T-helper 1 cell (primary cell): Measurements from ENCODE around the gene RRBP1.

Experiments
- DNase-seq, 5 donors: peaks; one replicate each; pipeline ENCODE4 v3.0.0-alpha.2; 2012 to 2020
- total RNA-seq, 4 donors: gene quantifications; one replicate each; lab custom pipeline; 2026; lab: John Stamatoyannopoulos, UW

RRBP1 gene, protein sequence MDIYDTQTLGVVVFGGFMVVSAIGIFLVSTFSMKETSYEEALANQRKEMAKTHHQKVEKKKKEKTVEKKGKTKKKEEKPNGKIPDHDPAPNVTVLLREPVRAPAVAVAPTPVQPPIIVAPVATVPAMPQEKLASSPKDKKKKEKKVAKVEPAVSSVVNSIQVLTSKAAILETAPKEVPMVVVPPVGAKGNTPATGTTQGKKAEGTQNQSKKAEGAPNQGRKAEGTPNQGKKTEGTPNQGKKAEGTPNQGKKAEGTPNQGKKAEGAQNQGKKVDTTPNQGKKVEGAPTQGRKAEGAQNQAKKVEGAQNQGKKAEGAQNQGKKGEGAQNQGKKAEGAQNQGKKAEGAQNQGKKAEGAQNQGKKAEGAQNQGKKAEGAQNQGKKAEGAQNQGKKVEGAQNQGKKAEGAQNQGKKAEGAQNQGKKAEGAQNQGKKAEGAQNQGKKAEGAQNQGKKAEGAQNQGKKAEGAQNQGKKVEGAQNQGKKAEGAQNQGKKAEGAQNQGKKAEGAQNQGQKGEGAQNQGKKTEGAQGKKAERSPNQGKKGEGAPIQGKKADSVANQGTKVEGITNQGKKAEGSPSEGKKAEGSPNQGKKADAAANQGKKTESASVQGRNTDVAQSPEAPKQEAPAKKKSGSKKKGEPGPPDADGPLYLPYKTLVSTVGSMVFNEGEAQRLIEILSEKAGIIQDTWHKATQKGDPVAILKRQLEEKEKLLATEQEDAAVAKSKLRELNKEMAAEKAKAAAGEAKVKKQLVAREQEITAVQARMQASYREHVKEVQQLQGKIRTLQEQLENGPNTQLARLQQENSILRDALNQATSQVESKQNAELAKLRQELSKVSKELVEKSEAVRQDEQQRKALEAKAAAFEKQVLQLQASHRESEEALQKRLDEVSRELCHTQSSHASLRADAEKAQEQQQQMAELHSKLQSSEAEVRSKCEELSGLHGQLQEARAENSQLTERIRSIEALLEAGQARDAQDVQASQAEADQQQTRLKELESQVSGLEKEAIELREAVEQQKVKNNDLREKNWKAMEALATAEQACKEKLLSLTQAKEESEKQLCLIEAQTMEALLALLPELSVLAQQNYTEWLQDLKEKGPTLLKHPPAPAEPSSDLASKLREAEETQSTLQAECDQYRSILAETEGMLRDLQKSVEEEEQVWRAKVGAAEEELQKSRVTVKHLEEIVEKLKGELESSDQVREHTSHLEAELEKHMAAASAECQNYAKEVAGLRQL (N-terminal part only)
- 53.1 to 89.9 (median 67.8) reads per million in 4 donors for total RNA-seq

DNA sequence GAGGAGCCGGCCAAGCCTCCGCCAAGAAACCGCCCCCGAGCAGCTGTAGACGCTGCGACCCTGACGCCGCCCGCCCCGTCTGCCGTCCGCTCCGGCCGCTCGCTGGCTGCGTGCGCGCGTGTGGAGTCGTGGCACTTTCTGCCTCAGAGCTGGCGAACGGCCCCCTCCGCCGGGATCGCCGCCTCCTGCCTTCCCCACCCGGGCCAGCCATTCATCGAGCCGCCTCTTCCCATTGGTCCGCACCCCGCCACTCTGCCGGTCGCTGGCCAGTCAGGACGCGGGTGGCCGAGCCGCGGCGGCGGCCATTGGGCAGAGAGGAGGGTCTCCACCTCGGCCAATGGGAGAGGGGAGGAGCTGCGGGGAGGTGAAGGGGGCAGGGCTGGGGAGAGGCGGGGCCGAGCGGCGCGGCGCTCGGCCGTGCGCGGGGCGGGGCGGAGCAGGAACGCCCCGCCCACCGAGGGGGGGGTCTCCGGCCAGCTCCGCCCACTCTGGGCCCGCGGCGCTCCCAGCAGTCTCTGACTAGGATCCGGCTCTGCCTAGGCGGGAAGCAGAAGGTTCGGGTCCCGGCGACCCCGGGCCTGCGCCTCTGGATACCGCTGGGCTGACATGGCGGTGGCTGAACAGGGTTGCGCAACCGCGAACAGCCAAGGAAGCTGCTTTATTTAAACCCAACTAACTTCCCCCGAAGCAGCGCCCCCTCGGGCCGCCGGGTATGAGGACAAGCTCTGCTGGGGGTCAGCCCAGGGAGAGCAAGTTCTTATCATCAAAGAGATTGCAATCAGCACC lies at the start of gene RRBP1:
RRBP1 (minus strand) TSS at position 140 of the 786 bp plus-strand sequence. CDS start 21,735 bp downstream, outside the sequence.
- DNase-seq, result peak; percentile 94 to 98 (median 96)

DNA sequence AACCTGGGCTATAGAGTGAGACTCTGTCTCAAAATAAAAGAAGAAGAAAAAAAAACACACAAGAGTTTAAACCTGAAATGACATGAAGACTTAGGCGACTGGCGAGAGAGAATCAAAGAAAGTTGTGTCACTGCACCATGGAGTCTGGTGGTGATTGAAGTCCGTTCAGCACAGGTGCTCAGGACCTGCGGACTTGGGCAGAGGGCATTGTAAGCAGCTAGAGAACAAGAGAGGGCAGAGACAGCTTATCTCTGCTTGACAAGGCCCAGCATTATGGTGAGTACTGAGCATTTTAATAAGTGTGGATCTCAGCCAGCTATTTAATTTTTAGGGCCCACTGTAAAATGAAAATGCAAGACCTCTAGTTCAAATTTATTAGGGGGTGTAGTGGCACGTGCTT lies 49.2 kb upstream of the RRBP1 start:
- DNase-seq, result no peak

DNA sequence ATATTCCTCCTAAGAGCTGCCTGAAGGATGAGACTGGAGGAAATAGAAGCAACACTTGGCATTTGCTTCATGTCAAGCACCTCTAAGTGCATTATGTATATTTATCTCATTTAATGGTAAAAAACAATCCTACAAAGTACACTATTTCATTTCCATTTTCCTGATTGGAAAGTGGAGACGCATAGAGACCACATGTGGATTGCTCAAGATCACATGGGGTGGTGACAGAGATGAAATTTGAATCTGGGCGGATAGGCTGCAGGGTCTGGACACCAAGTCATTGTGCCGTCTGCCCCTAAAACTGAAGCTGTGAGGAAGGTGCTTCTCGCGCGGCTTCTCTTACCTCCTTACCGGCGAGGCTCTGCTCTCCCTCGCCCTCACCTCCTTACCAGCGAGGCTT lies 48.0 kb upstream of the RRBP1 start:
- DNase-seq, result no peak

DNA sequence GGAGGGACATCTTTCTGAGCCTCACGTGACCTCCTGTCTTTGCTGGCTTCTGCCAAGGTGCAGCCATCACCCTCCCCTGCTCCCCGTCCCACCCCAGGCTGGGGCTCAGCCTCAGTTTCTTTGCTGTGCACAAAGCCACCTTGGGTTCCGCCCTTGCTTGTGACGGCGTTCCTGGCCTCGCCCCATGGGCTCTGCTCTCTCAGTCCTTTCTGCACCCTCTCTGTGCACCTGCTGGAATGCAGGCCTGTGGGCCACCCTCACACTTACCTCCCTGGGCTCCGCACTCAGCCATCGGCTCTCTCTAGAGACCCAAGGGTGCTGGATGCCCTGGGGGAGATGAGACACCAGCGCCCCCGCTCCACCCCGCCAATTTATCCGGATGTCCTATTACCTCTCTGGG lies 46.0 kb upstream of the RRBP1 start:
- DNase-seq, result no peak

DNA sequence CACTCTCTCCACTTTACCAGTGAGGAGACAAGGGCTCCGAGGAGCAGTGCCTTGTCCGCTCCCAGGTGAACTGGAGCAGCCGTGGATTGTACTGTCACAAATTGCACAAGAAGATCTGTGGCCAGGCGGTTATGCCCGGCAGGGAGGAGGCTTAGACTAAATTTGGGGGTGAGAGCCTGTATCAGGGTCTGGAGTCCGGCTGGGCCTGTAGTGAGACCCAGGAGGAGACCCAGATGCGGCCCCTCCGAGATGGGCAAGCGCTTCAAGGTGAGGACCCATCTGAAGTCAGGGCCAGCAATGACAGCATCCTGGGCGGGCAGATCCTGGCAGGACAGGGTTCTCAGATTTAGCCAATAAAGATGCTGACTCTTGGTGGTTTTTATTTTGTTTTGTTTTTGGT lies 45.3 kb upstream of the RRBP1 start:
- DNase-seq, result no peak

DNA sequence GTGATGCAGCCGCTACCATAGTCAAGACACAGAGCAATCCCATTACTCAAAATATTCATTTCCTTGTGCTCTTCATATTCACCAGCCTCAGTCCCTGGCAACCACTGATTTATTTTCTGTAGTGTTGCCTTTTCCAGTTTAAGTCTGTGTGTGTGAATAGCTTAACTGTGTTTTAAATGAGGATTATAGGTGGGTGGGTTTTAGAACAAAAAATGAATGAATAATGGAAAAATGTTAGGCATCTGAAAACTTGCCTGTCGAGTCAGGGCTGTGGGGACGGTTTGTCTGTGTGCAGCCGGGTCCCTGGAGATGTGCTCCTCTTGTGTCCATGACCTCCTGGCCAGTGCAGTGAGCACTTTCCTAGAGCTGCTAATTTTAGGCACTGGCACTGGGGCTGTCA lies 44.9 kb upstream of the RRBP1 start:
- DNase-seq, result no peak

DNA sequence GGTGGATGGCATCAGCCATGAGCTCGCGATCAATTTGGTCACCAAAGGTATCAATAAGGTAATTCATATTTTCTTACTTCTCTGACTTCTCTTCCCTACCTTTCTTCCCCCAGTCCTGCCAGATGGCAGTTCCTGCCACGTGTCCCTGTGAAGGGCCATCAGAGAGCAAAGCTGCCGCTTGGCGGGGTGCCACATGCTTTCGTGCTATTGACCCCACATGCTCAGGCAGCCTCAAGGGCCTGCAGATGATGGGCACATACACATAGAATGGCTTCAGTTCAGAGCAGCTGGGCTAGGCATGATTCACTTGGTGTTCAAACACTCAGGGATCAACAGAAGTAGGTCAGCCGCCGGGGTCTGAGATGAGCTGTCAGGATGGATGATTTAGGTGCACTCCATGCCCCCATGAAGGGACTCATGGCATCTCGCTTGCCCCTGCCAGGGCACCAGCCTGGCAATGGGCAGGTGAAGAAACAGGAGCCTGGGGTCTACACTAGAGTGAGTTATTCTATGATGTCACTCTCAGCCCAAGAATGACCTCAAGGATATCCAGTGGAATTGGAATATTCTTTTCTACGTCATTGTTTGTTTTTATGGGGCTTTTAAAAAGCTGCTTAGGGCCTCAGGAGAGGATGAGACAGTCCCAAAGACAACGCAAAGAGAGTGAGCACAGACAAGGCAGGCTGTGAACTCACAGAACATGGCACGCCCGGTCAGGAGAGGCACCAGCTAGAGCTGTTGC lies 43.2 kb upstream of the RRBP1 start:
- no peak for DNase-seq

DNA sequence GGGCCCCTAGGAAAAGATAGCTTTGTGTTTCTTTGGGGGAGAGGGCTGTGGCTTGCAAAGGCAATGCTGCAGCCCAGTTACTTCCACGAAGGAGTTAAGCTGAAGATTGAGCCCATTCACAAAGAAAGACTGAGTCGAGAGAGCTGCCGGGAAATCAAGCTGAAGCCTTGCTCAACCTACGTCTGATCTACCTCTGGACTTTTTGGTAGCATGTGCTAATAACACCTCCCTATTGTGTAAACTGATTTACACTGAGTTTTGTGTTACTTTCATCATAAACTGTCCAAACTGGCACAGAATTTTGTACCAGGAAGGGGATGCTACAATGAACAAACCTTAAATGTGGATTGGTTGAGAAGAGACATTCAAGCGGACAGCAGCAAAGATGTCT lies 41.3 kb upstream of the RRBP1 start:
- DNase-seq, result no peak

DNA sequence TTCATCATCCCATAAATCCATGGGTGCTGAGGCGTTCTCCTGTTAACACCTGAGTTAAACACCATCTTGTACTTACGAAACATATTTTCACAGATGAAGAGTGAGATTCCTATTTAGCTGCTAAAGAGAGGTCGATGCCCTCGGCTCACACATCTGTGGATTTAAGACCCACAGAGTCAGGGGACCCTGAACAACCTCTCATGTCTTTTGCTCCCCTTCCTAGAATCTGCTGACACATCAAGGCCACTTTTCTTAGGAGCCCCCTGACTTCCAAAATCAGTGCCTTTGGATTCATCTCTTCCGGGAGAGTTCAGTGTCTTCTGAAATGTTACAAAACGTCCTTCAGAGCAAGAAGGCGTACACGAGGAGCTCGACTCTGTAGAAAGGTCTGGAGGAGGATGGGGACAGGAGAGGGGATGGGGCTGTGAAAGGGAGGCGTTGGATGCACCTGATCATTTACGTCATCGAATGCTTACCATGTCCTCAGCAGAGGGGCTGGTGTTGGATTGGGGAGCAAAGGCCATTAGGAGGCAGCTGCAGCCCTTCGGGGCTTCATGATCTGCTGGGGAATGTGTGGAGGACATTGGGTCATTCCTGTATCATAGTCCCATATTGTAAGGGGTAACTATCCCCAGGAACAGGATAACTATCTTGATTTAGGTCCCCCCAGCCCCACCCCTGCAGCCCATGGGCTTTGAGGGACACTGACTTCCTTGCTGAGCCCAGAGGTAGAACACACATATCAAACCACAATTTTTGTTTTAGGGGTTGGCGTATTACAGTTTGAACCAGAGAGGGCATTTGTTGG lies 40.7 kb upstream of the RRBP1 start:
- DNase-seq, result no peak

DNA sequence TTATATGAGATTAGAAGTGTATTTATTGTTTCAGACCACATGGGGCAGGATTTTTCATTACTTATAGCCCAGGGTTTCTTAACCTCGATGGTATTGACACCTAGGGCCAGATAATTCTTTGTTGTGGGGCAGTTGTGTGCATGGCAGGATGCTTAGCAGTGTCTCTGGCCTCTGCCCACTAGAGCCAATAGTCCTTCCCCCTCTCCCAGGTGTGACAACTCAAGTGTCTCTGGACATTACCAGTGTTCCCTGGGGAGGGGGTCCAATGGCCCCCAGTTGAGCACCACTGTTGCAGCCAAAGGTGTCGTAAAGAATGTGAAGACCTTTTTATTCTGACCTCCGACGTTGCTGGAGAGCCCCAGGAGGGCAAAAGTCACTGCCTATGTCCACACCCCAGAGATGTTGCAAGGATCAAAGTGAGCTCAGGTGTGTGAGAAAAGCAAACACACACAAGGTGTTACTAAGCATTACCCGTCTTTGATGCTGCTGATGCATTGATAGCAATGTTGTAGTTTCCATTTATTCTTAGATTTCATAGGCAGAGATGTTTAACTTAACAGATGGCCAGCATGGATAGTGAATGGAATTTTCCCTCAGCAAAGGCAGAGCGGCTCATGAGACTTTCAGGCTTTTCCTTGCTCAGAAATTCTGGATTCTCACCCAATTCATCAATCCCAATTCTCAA lies 39.9 kb upstream of the RRBP1 start:
- DNase-seq, result no peak

DNA sequence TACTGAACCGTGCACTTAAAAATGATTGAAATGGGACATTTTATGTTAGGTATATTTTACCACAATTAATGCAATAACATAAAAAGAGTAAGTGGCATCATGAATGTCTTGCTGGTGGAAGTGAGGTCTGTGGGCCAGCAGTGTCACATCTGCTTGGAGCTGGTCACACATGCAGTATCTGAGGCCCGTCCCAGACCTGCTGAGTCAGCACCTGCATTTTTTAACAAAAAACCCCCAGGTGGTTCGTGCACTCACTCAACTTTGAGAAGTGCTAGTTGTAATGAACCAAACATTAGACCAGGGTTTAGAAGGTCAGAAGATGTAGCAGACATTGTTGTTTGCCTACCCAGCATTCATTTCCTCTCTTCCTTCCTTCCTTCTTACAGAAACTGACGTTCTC lies 38.7 kb upstream of the RRBP1 start:
- DNase-seq, result no peak

DNA sequence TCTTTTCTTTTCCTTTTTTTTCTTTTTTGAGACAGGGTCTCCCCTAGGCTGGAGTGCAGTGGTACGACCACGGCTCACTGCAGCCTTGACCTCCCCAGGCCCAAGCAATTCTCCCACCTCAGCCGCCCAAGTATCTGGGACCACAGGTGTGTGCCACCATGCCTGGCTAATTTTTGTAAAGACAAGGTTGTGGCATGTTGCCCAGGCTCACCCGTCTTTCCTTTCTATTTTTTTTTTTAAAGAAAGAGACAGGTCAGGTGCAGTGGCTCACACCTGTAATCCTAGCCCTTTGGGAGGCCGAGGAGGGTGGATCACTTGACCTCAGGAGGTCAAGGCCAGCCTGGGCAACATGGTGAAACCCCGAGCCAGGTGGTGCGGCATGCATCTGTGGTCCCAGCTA lies 34.3 kb upstream of the RRBP1 start:
- no peak for DNase-seq

DNA sequence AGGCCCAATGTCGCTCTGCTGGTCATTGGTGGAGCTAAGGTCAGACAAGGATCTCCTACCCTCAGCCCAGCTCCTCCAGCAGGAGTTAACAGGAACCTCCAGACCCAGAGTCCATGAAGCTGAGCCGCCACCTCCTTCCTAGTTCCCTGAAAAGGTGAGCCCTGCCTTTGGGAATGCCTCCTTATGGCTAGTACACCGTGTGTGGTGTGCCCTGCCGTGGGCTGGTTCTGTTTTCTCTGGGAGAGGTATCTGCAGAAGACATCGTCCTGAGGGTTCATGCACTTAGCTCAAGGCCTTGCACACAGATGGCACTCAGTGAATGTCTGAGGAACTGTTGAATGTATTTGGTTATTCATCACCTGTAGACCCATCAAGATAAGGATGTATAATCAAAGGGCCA lies 33.0 kb upstream of the RRBP1 start:
- no peak for DNase-seq

DNA sequence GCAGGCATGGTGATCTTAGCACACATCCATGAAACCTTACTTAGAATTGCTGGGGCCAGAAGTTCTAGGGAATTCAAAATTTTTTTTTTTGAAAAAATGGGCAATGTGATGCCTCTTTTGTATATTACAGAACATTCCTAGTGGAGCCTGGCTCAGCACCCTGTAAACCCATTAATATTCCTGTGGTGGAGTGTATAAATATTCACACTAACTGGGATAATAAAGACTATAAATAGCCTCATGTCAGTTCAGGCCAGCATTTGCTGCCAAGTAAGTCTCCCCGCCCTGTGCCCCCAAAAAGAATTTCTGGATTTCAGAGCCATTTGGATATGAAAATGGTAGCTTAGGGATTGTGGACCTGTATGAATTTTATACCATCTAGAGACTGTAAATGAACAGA lies 32.6 kb upstream of the RRBP1 start:
- no peak for DNase-seq

DNA sequence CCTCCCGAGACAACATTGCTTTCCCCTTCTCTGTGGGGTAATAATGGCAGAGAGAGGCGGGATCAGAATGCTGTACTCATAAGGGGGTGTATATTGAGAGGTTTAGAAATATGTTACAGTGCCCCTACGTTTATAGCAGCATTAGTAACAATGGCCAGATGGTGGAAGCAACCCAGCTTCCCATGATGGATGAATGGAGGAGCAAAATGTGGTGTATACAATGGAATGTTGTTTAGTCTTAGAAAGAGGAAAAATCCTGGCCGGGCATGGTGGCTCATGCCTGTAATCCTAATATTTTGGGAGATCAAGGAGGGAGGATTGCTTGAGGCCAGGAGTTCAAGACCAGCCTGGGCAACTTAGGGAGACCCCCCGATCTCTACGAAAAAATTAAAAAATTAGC lies 30.7 kb upstream of the RRBP1 start:
- DNase-seq, result no peak

DNA sequence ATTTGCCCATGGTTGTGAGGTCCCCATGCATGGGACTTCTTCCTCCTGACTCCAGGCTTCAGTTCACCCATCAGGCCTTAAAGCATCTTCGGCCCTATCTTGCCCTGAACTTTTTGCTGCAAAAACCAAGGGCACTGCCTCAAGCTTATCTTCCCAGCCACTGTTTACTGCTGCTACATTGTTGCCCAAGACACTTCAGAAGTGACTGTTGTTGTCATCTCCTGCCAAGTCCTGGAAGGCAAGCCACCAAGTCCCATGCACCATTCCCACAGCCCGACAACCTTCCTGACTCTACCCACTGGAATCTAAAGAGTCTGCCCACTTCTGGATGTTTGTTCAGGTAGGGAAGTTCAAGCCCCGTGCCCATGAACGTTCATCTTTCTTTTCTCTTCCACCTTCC lies 30.2 kb upstream of the RRBP1 start:
- no peak for DNase-seq

DNA sequence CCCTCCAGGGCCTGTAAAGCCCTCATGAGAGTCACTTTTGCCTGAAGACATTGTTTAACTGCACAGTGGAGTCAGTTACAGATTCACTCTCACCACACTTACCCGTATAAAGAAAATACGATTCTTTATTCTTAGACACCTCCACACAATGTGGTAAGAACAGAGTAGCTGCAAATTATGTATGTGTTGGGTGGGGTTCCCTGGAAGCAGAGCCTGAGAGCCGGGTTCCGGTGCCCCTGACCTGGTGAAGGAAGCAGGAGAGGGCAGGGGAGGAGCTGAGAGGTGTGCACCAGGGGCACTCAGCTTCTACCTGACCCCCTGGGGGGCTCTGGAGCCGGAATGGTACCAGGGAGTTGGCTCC lies 29.2 kb upstream of the RRBP1 start:
- DNase-seq, result no peak

DNA sequence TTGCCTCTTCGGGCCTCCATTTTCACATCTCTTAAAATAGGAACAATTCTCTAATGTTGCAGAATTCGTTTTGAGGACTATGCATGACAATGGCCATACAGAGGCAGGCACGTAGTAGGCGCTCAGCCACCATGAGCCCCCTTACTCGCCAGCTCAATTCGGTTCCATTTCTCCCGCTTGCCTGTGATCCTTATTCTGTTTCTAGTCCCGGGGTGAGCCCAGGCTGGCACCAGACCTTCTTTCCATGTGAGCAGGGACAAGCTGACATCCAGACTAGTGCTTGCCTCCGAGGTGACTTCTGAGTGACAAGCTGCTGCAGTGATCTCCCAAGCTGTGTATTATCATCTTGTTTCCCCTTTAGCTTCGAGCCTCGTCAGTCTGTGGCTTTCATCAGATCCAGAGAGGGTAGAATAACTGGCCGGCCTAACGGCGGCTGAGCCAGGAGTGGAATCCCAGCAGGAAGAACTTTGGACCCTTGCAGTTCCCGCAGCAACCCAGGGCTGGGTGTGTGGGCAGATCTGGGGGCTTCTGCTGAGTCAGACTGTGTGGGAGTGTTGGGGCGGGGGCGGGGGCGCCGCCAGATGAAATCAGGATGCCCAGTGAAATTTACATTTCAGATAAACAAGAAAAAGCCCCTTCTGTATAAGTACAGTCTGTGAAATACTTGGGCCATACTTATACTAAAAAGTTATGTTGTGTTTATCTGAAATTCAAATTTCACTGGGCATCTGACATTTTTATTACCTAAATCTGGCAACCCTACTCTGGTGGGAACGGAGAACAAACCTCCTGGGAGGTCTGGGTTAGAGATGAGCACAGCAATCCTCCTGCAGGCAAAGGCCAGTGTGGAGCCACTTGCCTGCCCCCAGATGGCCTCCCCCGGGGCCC lies 28.6 kb upstream of the RRBP1 start:
- no peak for DNase-seq
